ENCODE measurements around the gene CCRL2.

- TF ChIP-seq CTCF (IDR thresholded peaks at IDR 0.05) (no peak), POLR2A (IDR thresholded peaks at IDR 0.05) (no peak)
Observed at GRCh38 chr3:46386205-46386604, 20.9 kb upstream of the CCRL2 start.

Data from uterus (tissue), 2 donors.